Peyer's patch (tissue), 4 donors: Measurements from ENCODE around the gene ZFR2. TPM values are rescaled to one million over a fixed set of nuclear protein-coding genes. Genes with fewer than 3 reads are reported as not detected.

Experiments used
- DNase-seq, 3 donors: peaks; one replicate each; pipeline ENCODE4 v3.0.0-alpha.2; 2017 to 2019
- H3K27ac ChIP-seq, 4 donors: fragments of 200-600 bp; sonication (generic); one replicate each; pipeline ENCODE4 v1.5.1; 2016 to 2019
- H3K27me3 ChIP-seq, 2 donors: fragments of 200-600 bp; sonication (generic); one replicate each; pipeline ENCODE4 v1.5.1; 2019
- H3K36me3 ChIP-seq, 3 donors: fragments of 200-600 bp; sonication (generic); one replicate each; pipeline ENCODE4 v1.5.1; 2016 to 2019
- H3K4me1 ChIP-seq, 4 donors: fragments of 200-600 bp; sonication (generic); one replicate each; pipeline ENCODE4 v1.5.1; 2016 to 2019
- H3K4me3 ChIP-seq, 4 donors: fragments of 200-600 bp; sonication (generic); 1 replicate in 3 of 4; 2 replicates in 1 of 4; pipeline ENCODE4 v1.5.1; 2016 to 2019; ENCODE audit warnings: mild to moderate bottlenecking in 1 of 4
- H3K9me3 ChIP-seq, 4 donors: fragments of 200-600 bp; sonication (generic); one replicate each; pipeline ENCODE4 v1.5.1; 2016 to 2019; ENCODE audit warnings: mild to moderate bottlenecking in 1 of 4
- POLR2A ChIP-seq, 2 donors: fragments of 450-650 bp; IDR thresholded peaks; one replicate each; pipeline ENCODE4 v1.5.1; 2017; ENCODE audit warnings: antibody characterized with exemption in 2 of 2, mild to moderate bottlenecking in 2 of 2, moderate library complexity in 2 of 2
- total RNA-seq, 4 donors: library from RNA; depleted of rRNA; stranded (reverse); fragments of >200 nt; gene quantifications; one replicate each; pipeline ENCODE4 v1.1.0, GENCODE V29; 2016
- TF ChIP-seq, protein P1 (sequence below), 6 experiments: fragments of 450-650 bp in 4 of 6; fragments of 200-600 bp in 2 of 6; sonication (generic) in 1 of 6; IDR thresholded peaks; one replicate each; pipeline ENCODE4 v1.5.1; 2017 to 2019; ENCODE audit warnings: antibody characterized with exemption in 6 of 6, mild to moderate bottlenecking in 3 of 6, moderate library complexity in 1 of 6

Gene ZFR2
- total RNA-seq, 4 donors from 2014 or later, result not detected

DNA sequence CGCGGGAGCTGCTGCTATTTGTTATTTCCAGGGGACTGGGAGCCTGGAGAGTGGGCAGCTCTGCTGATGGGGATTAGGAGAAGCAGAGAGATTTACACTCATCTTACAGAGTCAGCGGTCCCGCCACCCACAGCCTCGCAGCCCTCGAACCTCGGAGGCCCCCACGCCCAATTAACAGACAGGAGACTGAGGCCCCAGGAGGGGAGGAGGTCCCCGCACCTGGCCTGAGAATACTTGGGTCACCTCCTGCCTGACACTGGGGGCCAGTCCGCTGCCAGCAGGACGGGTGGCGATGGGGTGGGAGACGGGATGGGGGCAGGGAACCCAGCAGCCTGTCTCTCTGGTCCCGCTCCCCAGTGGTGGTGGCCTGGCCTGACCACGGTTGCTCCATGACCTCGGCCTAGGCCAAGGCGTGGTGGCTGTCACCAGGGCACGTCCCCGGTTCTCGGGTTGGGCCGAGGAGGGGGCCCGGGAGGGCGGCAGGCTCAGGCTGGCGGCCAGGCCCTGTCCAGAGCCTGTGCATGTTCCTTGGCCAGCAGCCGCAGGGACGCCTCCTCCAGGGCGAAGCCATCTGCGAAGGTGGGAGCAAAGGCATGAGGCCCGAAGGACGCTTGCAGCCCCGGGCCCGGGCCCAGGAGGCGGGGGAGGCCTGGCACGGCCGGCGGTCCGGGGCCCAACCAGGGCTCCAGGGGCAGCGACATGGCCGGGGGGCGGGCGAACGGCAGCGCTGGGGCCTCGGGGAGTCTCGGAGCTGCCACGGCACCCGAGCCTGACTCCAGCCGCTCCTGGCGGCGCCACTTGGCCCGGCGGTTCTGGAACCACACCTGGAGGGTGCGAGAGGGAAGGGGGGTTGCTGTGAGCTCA lies 98.5 kb downstream of the ZFR2 start:
- H3K27ac ChIP-seq, result no peak overlapping the region
- no peak for TF ChIP-seq POLR2A (IDR thresholded peaks at IDR 0.05)
- TF ChIP-seq, protein P1, sequence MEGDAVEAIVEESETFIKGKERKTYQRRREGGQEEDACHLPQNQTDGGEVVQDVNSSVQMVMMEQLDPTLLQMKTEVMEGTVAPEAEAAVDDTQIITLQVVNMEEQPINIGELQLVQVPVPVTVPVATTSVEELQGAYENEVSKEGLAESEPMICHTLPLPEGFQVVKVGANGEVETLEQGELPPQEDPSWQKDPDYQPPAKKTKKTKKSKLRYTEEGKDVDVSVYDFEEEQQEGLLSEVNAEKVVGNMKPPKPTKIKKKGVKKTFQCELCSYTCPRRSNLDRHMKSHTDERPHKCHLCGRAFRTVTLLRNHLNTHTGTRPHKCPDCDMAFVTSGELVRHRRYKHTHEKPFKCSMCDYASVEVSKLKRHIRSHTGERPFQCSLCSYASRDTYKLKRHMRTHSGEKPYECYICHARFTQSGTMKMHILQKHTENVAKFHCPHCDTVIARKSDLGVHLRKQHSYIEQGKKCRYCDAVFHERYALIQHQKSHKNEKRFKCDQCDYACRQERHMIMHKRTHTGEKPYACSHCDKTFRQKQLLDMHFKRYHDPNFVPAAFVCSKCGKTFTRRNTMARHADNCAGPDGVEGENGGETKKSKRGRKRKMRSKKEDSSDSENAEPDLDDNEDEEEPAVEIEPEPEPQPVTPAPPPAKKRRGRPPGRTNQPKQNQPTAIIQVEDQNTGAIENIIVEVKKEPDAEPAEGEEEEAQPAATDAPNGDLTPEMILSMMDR (IDR thresholded peaks at IDR 0.05), result no peak
- no peaks in the 10 kb centered on the region for H3K9me3 ChIP-seq
- H3K36me3 ChIP-seq, result peaks cover 0 to 38% (median 0%) of the 10 kb centered on the region in 3 donors
- no peaks in the 10 kb centered on the region for H3K27me3 ChIP-seq
- H3K4me1 ChIP-seq, result no peaks in the 10 kb centered on the region
- no peak for DNase-seq
- no peak overlapping the region for H3K4me3 ChIP-seq

DNA sequence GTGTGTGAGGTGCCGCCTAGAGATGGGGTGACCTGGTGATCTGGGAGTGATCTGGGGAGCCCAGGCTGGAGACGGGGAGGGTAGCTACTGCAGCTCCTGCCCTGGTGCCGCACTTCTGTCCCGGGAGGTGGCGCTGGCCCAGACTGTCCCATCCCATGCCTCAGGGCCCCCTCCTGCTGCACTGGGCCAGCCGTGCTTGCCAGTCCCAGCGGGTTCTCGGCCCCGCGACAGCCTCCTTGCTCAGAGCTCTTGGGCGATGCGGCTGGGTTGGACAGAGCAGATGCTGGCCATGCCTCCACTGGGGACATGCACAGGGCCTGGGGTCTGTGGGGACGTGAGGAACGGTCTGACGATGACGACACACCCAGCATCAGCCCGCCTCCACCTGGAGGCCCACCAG lies 99.3 kb downstream of the ZFR2 start:
- Histone ChIP-seq H3K27ac (no peak overlapping the region), H3K4me1 (no peaks in the 10 kb centered on the region), H3K4me3 (no peak overlapping the region), H3K27me3 (no peaks in the 10 kb centered on the region), H3K36me3 (peaks cover 0 to 44% (median 0%) of the 10 kb centered on the region in 3 donors), H3K9me3 (no peaks in the 10 kb centered on the region)
- TF ChIP-seq POLR2A (IDR thresholded peaks at IDR 0.05), result no peak
- TF ChIP-seq, protein P1 (IDR thresholded peaks at IDR 0.05), result no peak
- no peak for DNase-seq

- DNase-seq, result no peak
- TF ChIP-seq POLR2A (IDR thresholded peaks at IDR 0.05), result no peak
- TF ChIP-seq, protein P1 (IDR thresholded peaks at IDR 0.05), result no peak
- H3K9me3 ChIP-seq, result no peaks in the 10 kb centered on the region
- H3K27ac ChIP-seq, result no peak overlapping the region
- H3K36me3 ChIP-seq, result peaks cover 0 to 44% (median 0%) of the 10 kb centered on the region in 3 donors
- H3K27me3 ChIP-seq, result no peaks in the 10 kb centered on the region
- peaks cover 0 to 3% (median under 1%) of the 10 kb centered on the region in 4 donors for H3K4me1 ChIP-seq
- H3K4me3 ChIP-seq, result no peak overlapping the region
Measured at GRCh38 chr19:3768748-3769099, 100.1 kb downstream of the ZFR2 start.

GRCh38 chr19:3768015-3768747 lies 100.7 kb downstream of the ZFR2 start:
- peaks cover 0 to 8% (median 6%) of the 10 kb centered on the region in 4 donors for H3K4me1 ChIP-seq
- TF ChIP-seq, protein P1 (IDR thresholded peaks at IDR 0.05), result no peak
- no peak overlapping the region for H3K27ac ChIP-seq
- H3K27me3 ChIP-seq, result no peaks in the 10 kb centered on the region
- no peaks in the 10 kb centered on the region for H3K9me3 ChIP-seq
- no peak overlapping the region for H3K4me3 ChIP-seq
- no peak for DNase-seq
- peaks cover 0 to 44% (median 0%) of the 10 kb centered on the region in 3 donors for H3K36me3 ChIP-seq

- H3K36me3 ChIP-seq, result peaks cover 0 to 44% (median 0%) of the 10 kb centered on the region in 3 donors
- H3K9me3 ChIP-seq, result no peaks in the 10 kb centered on the region
- H3K4me1 ChIP-seq, result peaks cover 0 to 10% (median 7%) of the 10 kb centered on the region in 4 donors
- no peak for DNase-seq
- TF ChIP-seq, protein P1 (IDR thresholded peaks at IDR 0.05), result no peak
- no peak for TF ChIP-seq POLR2A (IDR thresholded peaks at IDR 0.05)
- H3K4me3 ChIP-seq, result no peak overlapping the region
- H3K27me3 ChIP-seq, result no peaks in the 10 kb centered on the region
- H3K27ac ChIP-seq, result no peak overlapping the region
Measured at GRCh38 chr19:3767050-3767449, 101.8 kb downstream of the ZFR2 start.
